ENCODE data around the gene MAP4. TPM values are rescaled to one million over a fixed set of nuclear protein-coding genes. Genes with fewer than 3 reads are reported as not detected.

The MAP4 gene
- total and polyA plus RNA-seq, 2 of the 13 experiments (the other 11 are each of a cell fraction or from before 2014, with no cell fraction given), result 33.1 to 38.7 TPM

- no peak for DNase-seq (ENCODE audit: low spot score)
- no peaks in the 10 kb centered on the region for H3K79me2 ChIP-seq (ENCODE audit: insufficient read depth, low read length)
- no peak overlapping the region for H3K4me3 ChIP-seq (replicated peaks in 1 of 3; ENCODE audit: insufficient read depth in 1 of 3, low read depth in 2 of 3, low read length in 3 of 3)
- H3K27me3 ChIP-seq (ENCODE audit: control insufficient read depth in 1 of 2, insufficient read depth in 2 of 2, low read length in 2 of 2), result no peaks in the 10 kb centered on the region
- TF ChIP-seq SMAD1 (CRISPR knock-in tag; IDR thresholded peaks at IDR 0.05; ENCODE audit: borderline replicate concordance, low read depth) (no peak), DZIP1 (CRISPR knock-in tag; IDR thresholded peaks at IDR 0.05) (no peak), ZNF629 (CRISPR knock-in tag; conservative IDR thresholded peaks at IDR 0.05) (no peak), ZNF878 (CRISPR knock-in tag; IDR thresholded peaks at IDR 0.05) (no peak), ARID2 (CRISPR knock-in tag; IDR thresholded peaks at IDR 0.05; ENCODE audit: borderline replicate concordance) (no peak), ZSCAN25 (CRISPR knock-in tag; IDR thresholded peaks at IDR 0.05) (no peak), BHLHE40 (IDR thresholded peaks at IDR 0.05; ENCODE audit: low read length) (no peak), ZNF670 (CRISPR knock-in tag; IDR thresholded peaks at IDR 0.05; ENCODE audit: borderline replicate concordance) (no peak), PAX8 (CRISPR knock-in tag; IDR thresholded peaks at IDR 0.05; ENCODE audit: borderline replicate concordance) (no peak), ZNF382 (CRISPR knock-in tag; IDR thresholded peaks at IDR 0.05; ENCODE audit: borderline replicate concordance) (no peak), FOXM1 (CRISPR knock-in tag; IDR thresholded peaks at IDR 0.05) (no peak), HNRNPH1 (optimal IDR thresholded peaks at IDR 0.05; ENCODE audit: low read depth, low read length) (no peak), STAG1 (CRISPR knock-in tag; IDR thresholded peaks at IDR 0.05) (no peak), BRCA1 (CRISPR knock-in tag; IDR thresholded peaks at IDR 0.05) (no peak), ZIK1 (CRISPR knock-in tag; IDR thresholded peaks at IDR 0.05; ENCODE audit: borderline replicate concordance, low read depth) (no peak), TEAD2 (CRISPR knock-in tag; IDR thresholded peaks at IDR 0.05) (no peak), MIER3 (CRISPR knock-in tag; IDR thresholded peaks at IDR 0.05; ENCODE audit: borderline replicate concordance) (no peak)
- TF ChIP-seq, protein P1, sequence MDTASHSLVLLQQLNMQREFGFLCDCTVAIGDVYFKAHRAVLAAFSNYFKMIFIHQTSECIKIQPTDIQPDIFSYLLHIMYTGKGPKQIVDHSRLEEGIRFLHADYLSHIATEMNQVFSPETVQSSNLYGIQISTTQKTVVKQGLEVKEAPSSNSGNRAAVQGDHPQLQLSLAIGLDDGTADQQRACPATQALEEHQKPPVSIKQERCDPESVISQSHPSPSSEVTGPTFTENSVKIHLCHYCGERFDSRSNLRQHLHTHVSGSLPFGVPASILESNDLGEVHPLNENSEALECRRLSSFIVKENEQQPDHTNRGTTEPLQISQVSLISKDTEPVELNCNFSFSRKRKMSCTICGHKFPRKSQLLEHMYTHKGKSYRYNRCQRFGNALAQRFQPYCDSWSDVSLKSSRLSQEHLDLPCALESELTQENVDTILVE (CRISPR knock-in tag; IDR thresholded peaks at IDR 0.05), result no peak
- no peak for FAIRE-seq
- H3K4me2 ChIP-seq (ENCODE audit: low read depth, low read length), result no peak overlapping the region
- H2AFZ ChIP-seq (ENCODE audit: low read length), result no peak overlapping the region
- H4K20me1 ChIP-seq (ENCODE audit: insufficient read depth, low read length), result no peaks in the 10 kb centered on the region
- no peaks in the 10 kb centered on the region for H3K4me1 ChIP-seq (ENCODE audit: insufficient read depth, low read length)
- ChIA-PET POLR2A (no interaction called here), CTCF (ENCODE audit: low intra/inter-chr PET ratio, low total read pairs) (no interaction called here)
- WGBS (ENCODE audit: low lambda C conversion rate), result 100% methylated on average over 1 of the region's 1 CpG
- H3K36me3 ChIP-seq (replicated peaks in 1 of 2; ENCODE audit: control insufficient read depth in 1 of 2, insufficient read depth in 2 of 2, low read length in 2 of 2), result peaks cover 4 to 53% of the 10 kb centered on the region in 2 experiments
- intact Hi-C loops (cut with micrococcal nuclease; ENCODE audit: unreplicated experiment), result no loop called here
- H3K9me3 ChIP-seq (ENCODE audit: low read length), result no peaks in the 10 kb centered on the region
- H3K27ac ChIP-seq (ENCODE audit: extremely low read length, insufficient read depth, low read length), result no peak overlapping the region
- in situ Hi-C loops (cut with HindIII; ENCODE audit: extremely low pct_ligation_motif_present, low pct_unique_long_range_greater_than_20kb), result no loop called here
- no TSS peak for BruUV-seq (replicated peaks)
- no peak overlapping the region for H3K9ac ChIP-seq (ENCODE audit: insufficient read depth, low read depth, low read length)
- no peak for ATAC-seq
These were observed 106.0 kb downstream of the MAP4 start for GRCh38 chr3:47910233-47910632.
